Thyroid gland (tissue), 4 donors: ENCODE results near the gene KRT39. TPM values are rescaled to one million over a fixed set of nuclear protein-coding genes. Genes with fewer than 3 reads are reported as not detected.

Experiments
- DNase-seq, 2 donors: peaks; one replicate each; pipeline ENCODE4 v3.0.0-alpha.2; 2019
- H3K27ac ChIP-seq, 3 donors: fragments of 200-600 bp; sonication (generic); 1 replicate in 2 of 3; 2 replicates in 1 of 3; pipeline ENCODE4 v1.5.1; 2016 to 2019; ENCODE audit warnings: mild to moderate bottlenecking in 1 of 3, moderate library complexity in 1 of 3
- H3K27me3 ChIP-seq: fragments of 200-600 bp; sonication (generic); one replicate; pipeline ENCODE4 v1.5.1; 2019
- H3K36me3 ChIP-seq, 2 donors: fragments of 200-600 bp; sonication (generic); one replicate each; pipeline ENCODE4 v1.5.1; 2016 to 2019
- H3K4me1 ChIP-seq, 2 donors: fragments of 200-600 bp; sonication (generic); one replicate each; pipeline ENCODE4 v1.5.1; 2017 to 2019
- H3K4me3 ChIP-seq, 3 donors: fragments of 200-600 bp; sonication (generic); replicated peaks in 1 of 3; 1 replicate in 2 of 3; 2 replicates in 1 of 3; pipeline ENCODE4 v1.5.1; 2016; ENCODE audit warnings: mild to moderate bottlenecking in 1 of 3
- H3K9me3 ChIP-seq: fragments of 200-600 bp; sonication (generic); one replicate; pipeline ENCODE4 v1.5.1; 2017
- POLR2A ChIP-seq, 2 donors: fragments of 450-650 bp; IDR thresholded peaks; one replicate each; pipeline ENCODE4 v1.6.1; 2017; ENCODE audit warnings: antibody characterized with exemption in 2 of 2, mild to moderate bottlenecking in 2 of 2, moderate library complexity in 1 of 2
- WGBS, 2 donors: methylation state at CpG; one replicate each; pipeline ENCODE4 v1.1.5; 2017; 5-methylcytosine and 5-hydroxymethylcytosine counted together
- intact Hi-C: fragments of 100-400 bp; cut with DNase I; formaldehyde crosslinking; loops from one replicate; pipeline ENCODE4 v1.15.1; 2023
- total RNA-seq, 4 donors: library from RNA; depleted of rRNA; stranded (reverse); fragments of >200 nt; gene quantifications; one replicate each; pipeline ENCODE4 v1.2.3, GENCODE V29; 2016
- TF ChIP-seq, protein P1 (sequence below), 6 experiments: fragments of 200-600 bp in 3 of 6; fragments of 450-650 bp in 3 of 6; sonication (generic) in 3 of 6; IDR thresholded peaks; one replicate each; pipeline ENCODE4 v1.5.1; 2016 to 2019; ENCODE audit warnings: antibody characterized with exemption in 6 of 6, mild to moderate bottlenecking in 2 of 6, inconsistent platforms in 1 of 6, moderate library complexity in 1 of 6

The KRT39 gene
- total RNA-seq, 4 donors from 2014 or later = not detected

- intact Hi-C loops = no loop called here
Observed at GRCh38 chr17:40952661-40953060, 14.1 kb downstream of the KRT39 start.

GRCh38 chr17:40952154-40952553, 14.6 kb downstream of the KRT39 start:
- Histone ChIP-seq H3K27me3 (no peaks in the 10 kb centered on the region), H3K4me3 (no peak overlapping the region), H3K36me3 (no peaks in the 10 kb centered on the region), H3K27ac (no peak overlapping the region), H3K4me1 (no peaks in the 10 kb centered on the region), H3K9me3 (no peaks in the 10 kb centered on the region)
- no peak for TF ChIP-seq POLR2A (IDR thresholded peaks at IDR 0.05)
- TF ChIP-seq, protein P1, sequence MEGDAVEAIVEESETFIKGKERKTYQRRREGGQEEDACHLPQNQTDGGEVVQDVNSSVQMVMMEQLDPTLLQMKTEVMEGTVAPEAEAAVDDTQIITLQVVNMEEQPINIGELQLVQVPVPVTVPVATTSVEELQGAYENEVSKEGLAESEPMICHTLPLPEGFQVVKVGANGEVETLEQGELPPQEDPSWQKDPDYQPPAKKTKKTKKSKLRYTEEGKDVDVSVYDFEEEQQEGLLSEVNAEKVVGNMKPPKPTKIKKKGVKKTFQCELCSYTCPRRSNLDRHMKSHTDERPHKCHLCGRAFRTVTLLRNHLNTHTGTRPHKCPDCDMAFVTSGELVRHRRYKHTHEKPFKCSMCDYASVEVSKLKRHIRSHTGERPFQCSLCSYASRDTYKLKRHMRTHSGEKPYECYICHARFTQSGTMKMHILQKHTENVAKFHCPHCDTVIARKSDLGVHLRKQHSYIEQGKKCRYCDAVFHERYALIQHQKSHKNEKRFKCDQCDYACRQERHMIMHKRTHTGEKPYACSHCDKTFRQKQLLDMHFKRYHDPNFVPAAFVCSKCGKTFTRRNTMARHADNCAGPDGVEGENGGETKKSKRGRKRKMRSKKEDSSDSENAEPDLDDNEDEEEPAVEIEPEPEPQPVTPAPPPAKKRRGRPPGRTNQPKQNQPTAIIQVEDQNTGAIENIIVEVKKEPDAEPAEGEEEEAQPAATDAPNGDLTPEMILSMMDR (IDR thresholded peaks at IDR 0.05) = no peak
- intact Hi-C loops = no loop called here
- WGBS, 2 donors = 91 to 94% methylated on average over 2 of the region's 2 CpGs
- DNase-seq = no peak

More at GRCh38 chr17:40952661-40953060, 14.1 kb downstream of the KRT39 start:
- no peaks in the 10 kb centered on the region for H3K36me3 ChIP-seq
- no peak overlapping the region for H3K4me3 ChIP-seq
- WGBS, 2 donors = 67 to 82% methylated on average over 1 of the region's 1 CpG
- no peaks in the 10 kb centered on the region for H3K4me1 ChIP-seq
- no peak overlapping the region for H3K27ac ChIP-seq
- no peak for DNase-seq
- TF ChIP-seq POLR2A (IDR thresholded peaks at IDR 0.05) = no peak
- TF ChIP-seq, protein P1 (IDR thresholded peaks at IDR 0.05) = no peak
- H3K9me3 ChIP-seq = no peaks in the 10 kb centered on the region
- no peaks in the 10 kb centered on the region for H3K27me3 ChIP-seq

DNA sequence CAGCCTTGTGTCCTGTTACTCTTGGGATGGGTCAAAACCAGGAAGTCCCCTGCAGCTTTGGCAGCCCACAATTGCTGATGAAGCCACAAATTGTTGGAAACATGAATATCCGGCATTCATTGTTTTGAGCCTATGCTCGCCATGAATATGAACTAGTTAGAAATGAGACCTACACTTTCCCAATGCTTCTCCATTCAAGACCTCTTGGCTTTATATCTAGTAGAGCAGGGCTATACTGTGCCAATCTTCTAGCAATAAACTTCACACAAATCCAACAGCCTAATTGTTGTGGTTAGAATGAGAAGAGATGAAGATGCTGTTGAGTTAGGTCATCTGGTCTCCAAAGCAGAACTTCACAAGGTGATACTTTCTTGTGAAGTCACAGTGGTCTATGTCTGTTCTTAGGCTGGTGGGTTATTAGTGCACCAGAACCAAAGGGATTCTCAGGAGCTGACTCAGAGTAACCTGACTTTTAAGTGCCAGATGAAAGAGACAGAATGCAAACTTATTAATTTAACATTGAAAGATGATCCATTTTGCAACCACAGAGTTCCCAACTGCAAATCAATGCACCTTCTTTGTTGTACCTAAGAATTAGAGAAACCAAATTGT, 15.6 kb downstream of the KRT39 start:
- Histone ChIP-seq H3K9me3 (no peaks in the 10 kb centered on the region), H3K27me3 (no peaks in the 10 kb centered on the region), H3K4me3 (no peak overlapping the region), H3K27ac (no peak overlapping the region), H3K36me3 (no peaks in the 10 kb centered on the region), H3K4me1 (no peaks in the 10 kb centered on the region)
- TF ChIP-seq POLR2A (IDR thresholded peaks at IDR 0.05) = no peak
- TF ChIP-seq, protein P1 (IDR thresholded peaks at IDR 0.05) = no peak
- whole genome bisulfite sequencing, 2 donors = 95% methylated on average over 2 of the region's 2 CpGs
- no peak for DNase-seq
- intact Hi-C loops = no loop called here

DNA sequence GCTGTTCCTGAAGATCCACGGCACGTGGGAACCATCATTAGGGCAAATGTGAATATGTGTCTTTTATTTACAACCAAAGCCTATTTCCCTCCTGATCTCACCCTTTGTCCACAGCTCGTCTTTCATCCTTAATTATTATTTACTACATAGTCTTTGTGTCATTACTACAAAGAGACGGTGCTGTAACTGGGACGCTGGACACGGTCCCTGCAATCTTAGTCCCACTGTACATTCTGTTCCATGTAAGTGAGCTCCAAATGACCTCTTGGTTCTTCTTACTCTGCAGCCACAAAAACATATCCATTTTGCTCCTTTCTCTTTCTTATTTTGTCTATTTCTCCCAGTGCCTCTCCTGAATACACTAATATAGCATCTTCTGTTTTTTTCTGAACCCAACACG, 16.6 kb downstream of the KRT39 start:
- no peaks in the 10 kb centered on the region for H3K27me3 ChIP-seq
- H3K4me3 ChIP-seq = no peak overlapping the region
- H3K36me3 ChIP-seq = no peaks in the 10 kb centered on the region
- H3K9me3 ChIP-seq = no peaks in the 10 kb centered on the region
- no peak for DNase-seq
- intact Hi-C loops = no loop called here
- TF ChIP-seq POLR2A (IDR thresholded peaks at IDR 0.05) = no peak
- TF ChIP-seq, protein P1 (IDR thresholded peaks at IDR 0.05) = no peak
- 79 to 83% methylated on average over 7 of the region's 7 CpGs for WGBS, 2 donors
- no peaks in the 10 kb centered on the region for H3K4me1 ChIP-seq
- H3K27ac ChIP-seq = no peak overlapping the region

DNA sequence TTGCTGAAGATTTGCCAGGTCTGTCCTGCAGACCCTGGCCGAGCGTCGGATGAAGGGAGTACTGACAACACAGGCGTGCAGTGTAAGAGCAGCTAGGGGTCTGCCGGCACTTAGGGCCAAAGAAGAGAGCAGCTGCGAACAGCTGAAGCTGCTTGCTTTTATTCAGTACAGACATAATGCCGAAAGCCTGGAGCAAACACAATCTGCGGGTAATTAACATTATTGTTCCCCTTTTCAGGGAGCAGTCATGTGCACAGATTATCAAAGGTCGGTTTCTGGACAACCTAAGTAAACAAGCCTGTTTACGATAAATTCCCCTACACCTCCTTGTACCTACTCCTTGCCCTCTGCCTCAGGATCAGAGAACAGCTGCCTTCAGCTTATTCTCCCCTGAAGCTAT, 17.3 kb downstream of the KRT39 start:
- Histone ChIP-seq H3K9me3 (no peaks in the 10 kb centered on the region), H3K36me3 (no peaks in the 10 kb centered on the region), H3K27me3 (no peaks in the 10 kb centered on the region), H3K4me3 (no peak overlapping the region), H3K27ac (no peak overlapping the region), H3K4me1 (no peaks in the 10 kb centered on the region)
- no peak for DNase-seq
- 22 to 26% methylated on average over 10 of the region's 10 CpGs for WGBS, 2 donors
- intact Hi-C loops = no loop called here
- TF ChIP-seq, protein P1 (IDR thresholded peaks at IDR 0.05) = no peak
- no peak for TF ChIP-seq POLR2A (IDR thresholded peaks at IDR 0.05)
